Measurements from ENCODE around the gene RHBDD1. TPM values are rescaled to one million over a fixed set of nuclear protein-coding genes. Genes with fewer than 3 reads are reported as not detected.

RHBDD1 gene
- polyA plus RNA-seq, 1 donor: 23.3 TPM

GRCh38 chr2:226799976-226800940 lies 35.6 kb upstream of the RHBDD1 start:
- DNase-seq: peak in 1 of 2 donors; percentile 69
- Histone ChIP-seq H3K27ac (ENCODE audit: low read length) (peak overlapping the region; percentile 91), H3K4me1 (ENCODE audit: control insufficient read depth, insufficient read depth, low read length) (peaks cover 32% of the 10 kb centered on the region), H3K4me3 (ENCODE audit: low read length) (peak overlapping the region; percentile 59), H3K27me3 (ENCODE audit: control insufficient read depth, insufficient read depth, low read length) (peaks cover 3% of the 10 kb centered on the region), H3K9me3 (ENCODE audit: control insufficient read depth, low read depth, low read length) (peaks cover 18% of the 10 kb centered on the region), H3K36me3 (ENCODE audit: control insufficient read depth, insufficient read depth, low read length) (peaks cover 25% of the 10 kb centered on the region)
- no CpG with 5 or more reads among the region's 39 CpGs for WGBS (ENCODE audit: insufficient coverage, low lambda C conversion rate)

GRCh38 chr2:226800941-226801784 lies 34.7 kb upstream of the RHBDD1 start:
- DNase-seq: peak; percentile 81 to 94
- H3K27ac ChIP-seq (ENCODE audit: low read length): peak overlapping the region; percentile 91
- H3K27me3 ChIP-seq (ENCODE audit: control insufficient read depth, insufficient read depth, low read length): peaks cover 3% of the 10 kb centered on the region
- peak overlapping the region; percentile 59 for H3K4me3 ChIP-seq (ENCODE audit: low read length)
- peaks cover 16% of the 10 kb centered on the region for H3K36me3 ChIP-seq (ENCODE audit: control insufficient read depth, insufficient read depth, low read length)
- peaks cover 18% of the 10 kb centered on the region for H3K9me3 ChIP-seq (ENCODE audit: control insufficient read depth, low read depth, low read length)
- WGBS (ENCODE audit: insufficient coverage, low lambda C conversion rate): 0% methylated on average over 1 of the region's 33 CpGs
- peaks cover 22% of the 10 kb centered on the region for H3K4me1 ChIP-seq (ENCODE audit: control insufficient read depth, insufficient read depth, low read length)

GRCh38 chr2:226802573-226802972 lies 33.3 kb upstream of the RHBDD1 start:
- no peak overlapping the region for H3K27ac ChIP-seq (ENCODE audit: low read length)
- H3K9me3 ChIP-seq (ENCODE audit: control insufficient read depth, low read depth, low read length): peaks cover 12% of the 10 kb centered on the region
- peak in 1 of 2 donors; percentile 61 for DNase-seq
- H3K4me3 ChIP-seq (ENCODE audit: low read length): no peak overlapping the region
- WGBS (ENCODE audit: insufficient coverage, low lambda C conversion rate): 0% methylated on average over 2 of the region's 4 CpGs
- peaks cover 1% of the 10 kb centered on the region for H3K36me3 ChIP-seq (ENCODE audit: control insufficient read depth, insufficient read depth, low read length)
- H3K4me1 ChIP-seq (ENCODE audit: control insufficient read depth, insufficient read depth, low read length): peaks cover 10% of the 10 kb centered on the region
- peaks cover 3% of the 10 kb centered on the region for H3K27me3 ChIP-seq (ENCODE audit: control insufficient read depth, insufficient read depth, low read length)

- DNase-seq: no peak
- Histone ChIP-seq H3K4me3 (ENCODE audit: low read length) (no peak overlapping the region), H3K4me1 (ENCODE audit: control insufficient read depth, insufficient read depth, low read length) (peaks cover 4% of the 10 kb centered on the region), H3K27me3 (ENCODE audit: control insufficient read depth, insufficient read depth, low read length) (peaks cover 4% of the 10 kb centered on the region), H3K27ac (ENCODE audit: low read length) (no peak overlapping the region), H3K9me3 (ENCODE audit: control insufficient read depth, low read depth, low read length) (peaks cover 4% of the 10 kb centered on the region), H3K36me3 (ENCODE audit: control insufficient read depth, insufficient read depth, low read length) (no peaks in the 10 kb centered on the region)
- no CpG with 5 or more reads among the region's 1 CpG for WGBS (ENCODE audit: insufficient coverage, low lambda C conversion rate)
Observed at GRCh38 chr2:226803410-226803809, 32.4 kb upstream of the RHBDD1 start.

- H3K4me1 ChIP-seq (ENCODE audit: control insufficient read depth, insufficient read depth, low read length): no peaks in the 10 kb centered on the region
- no CpG with 5 or more reads among the region's 1 CpG for WGBS (ENCODE audit: insufficient coverage, low lambda C conversion rate)
- no peak overlapping the region for H3K27ac ChIP-seq (ENCODE audit: low read length)
- H3K9me3 ChIP-seq (ENCODE audit: control insufficient read depth, low read depth, low read length): no peaks in the 10 kb centered on the region
- no peaks in the 10 kb centered on the region for H3K36me3 ChIP-seq (ENCODE audit: control insufficient read depth, insufficient read depth, low read length)
- peak; percentile 2 to 5 for DNase-seq
- no peak overlapping the region for H3K4me3 ChIP-seq (ENCODE audit: low read length)
- peaks cover 7% of the 10 kb centered on the region for H3K27me3 ChIP-seq (ENCODE audit: control insufficient read depth, insufficient read depth, low read length)
Observed at GRCh38 chr2:226813148-226813701, 22.6 kb upstream of the RHBDD1 start.

GRCh38 chr2:226818930-226819329 lies 16.9 kb upstream of the RHBDD1 start:
- whole genome bisulfite sequencing (ENCODE audit: insufficient coverage, low lambda C conversion rate): 60% methylated on average over 2 of the region's 3 CpGs
- no peak overlapping the region for H3K27ac ChIP-seq (ENCODE audit: low read length)
- no peaks in the 10 kb centered on the region for H3K9me3 ChIP-seq (ENCODE audit: control insufficient read depth, low read depth, low read length)
- no peaks in the 10 kb centered on the region for H3K36me3 ChIP-seq (ENCODE audit: control insufficient read depth, insufficient read depth, low read length)
- DNase-seq: no peak
- no peaks in the 10 kb centered on the region for H3K4me1 ChIP-seq (ENCODE audit: control insufficient read depth, insufficient read depth, low read length)
- H3K27me3 ChIP-seq (ENCODE audit: control insufficient read depth, insufficient read depth, low read length): no peaks in the 10 kb centered on the region
- H3K4me3 ChIP-seq (ENCODE audit: low read length): no peak overlapping the region

GRCh38 chr2:226825056-226825455 lies 10.8 kb upstream of the RHBDD1 start:
- Histone ChIP-seq H3K27ac (ENCODE audit: low read length) (no peak overlapping the region), H3K4me1 (ENCODE audit: control insufficient read depth, insufficient read depth, low read length) (no peaks in the 10 kb centered on the region)
- WGBS (ENCODE audit: insufficient coverage, low lambda C conversion rate): 90% methylated on average over 2 of the region's 2 CpGs

GRCh38 chr2:226828191-226828590 lies 7.7 kb upstream of the RHBDD1 start:
- no peak overlapping the region for H3K27ac ChIP-seq (ENCODE audit: low read length)
- WGBS (ENCODE audit: insufficient coverage, low lambda C conversion rate): 100% methylated on average over 1 of the region's 2 CpGs

More at GRCh38 chr2:226825056-226825455, 10.8 kb upstream of the RHBDD1 start:
- DNase-seq: no peak
- H3K36me3 ChIP-seq (ENCODE audit: control insufficient read depth, insufficient read depth, low read length): no peaks in the 10 kb centered on the region
- H3K9me3 ChIP-seq (ENCODE audit: control insufficient read depth, low read depth, low read length): no peaks in the 10 kb centered on the region
- no peak overlapping the region for H3K4me3 ChIP-seq (ENCODE audit: low read length)
- no peaks in the 10 kb centered on the region for H3K27me3 ChIP-seq (ENCODE audit: control insufficient read depth, insufficient read depth, low read length)

GRCh38 chr2:226829721-226830631 lies 5.9 kb upstream of the RHBDD1 start:
- 95% methylated on average over 4 of the region's 8 CpGs for WGBS (ENCODE audit: insufficient coverage, low lambda C conversion rate)
- H3K4me1 ChIP-seq (ENCODE audit: control insufficient read depth, insufficient read depth, low read length): no peaks in the 10 kb centered on the region
- H3K27ac ChIP-seq (ENCODE audit: low read length): no peak overlapping the region
- peaks cover 4% of the 10 kb centered on the region for H3K36me3 ChIP-seq (ENCODE audit: control insufficient read depth, insufficient read depth, low read length)
- DNase-seq: no peak
- no peaks in the 10 kb centered on the region for H3K27me3 ChIP-seq (ENCODE audit: control insufficient read depth, insufficient read depth, low read length)
- H3K9me3 ChIP-seq (ENCODE audit: control insufficient read depth, low read depth, low read length): no peaks in the 10 kb centered on the region
- no peak overlapping the region for H3K4me3 ChIP-seq (ENCODE audit: low read length)

More at GRCh38 chr2:226828191-226828590, 7.7 kb upstream of the RHBDD1 start:
- Histone ChIP-seq H3K4me1 (ENCODE audit: control insufficient read depth, insufficient read depth, low read length) (no peaks in the 10 kb centered on the region), H3K4me3 (ENCODE audit: low read length) (no peak overlapping the region), H3K9me3 (ENCODE audit: control insufficient read depth, low read depth, low read length) (no peaks in the 10 kb centered on the region), H3K27me3 (ENCODE audit: control insufficient read depth, insufficient read depth, low read length) (no peaks in the 10 kb centered on the region), H3K36me3 (ENCODE audit: control insufficient read depth, insufficient read depth, low read length) (peaks cover 2% of the 10 kb centered on the region)
- DNase-seq: no peak
